GM19035 (cell line): ENCODE data around the gene GTPBP2.
"Not testable (repeated sequence)": the region's sequence is repeated elsewhere in the genome, so short reads cannot be mapped to it uniquely, and the experiment has no call there.

Experiments
- ATAC-seq: cut with Tn5 transposase; IDR thresholded peaks from one replicate; pipeline ENCODE4 v1.9.1; 2021; ENCODE audit not compliant: unreplicated experiment

GTPBP2 gene

GRCh38 chr6:43658161-43658560 is 29.1 kb upstream of the GTPBP2 start:
- ATAC-seq = no peak

GRCh38 chr6:43657221-43657802 is 28.2 kb upstream of the GTPBP2 start:
- ATAC-seq = no peak

GRCh38 chr6:43652822-43653221 is 23.8 kb upstream of the GTPBP2 start:
- not testable (repeated sequence) for ATAC-seq

- ATAC-seq = no peak
Observed at GRCh38 chr6:43648248-43648647, 19.2 kb upstream of the GTPBP2 start.

GRCh38 chr6:43647613-43648012 is 18.5 kb upstream of the GTPBP2 start:
- no peak for ATAC-seq

- no peak for ATAC-seq
Observed at GRCh38 chr6:43645613-43645964, 16.5 kb upstream of the GTPBP2 start.

GRCh38 chr6:43644940-43645612 is 16.0 kb upstream of the GTPBP2 start, which contains the start of gene RSPH9:
TSS of gene RSPH9 (plus strand) at chr6:43645036. CDS start at chr6:43645099, 63 bp downstream.
- ATAC-seq = peak; percentile 44

GRCh38 chr6:43639984-43640800 is 11.1 kb upstream of the GTPBP2 start:
- no peak for ATAC-seq

GRCh38 chr6:43636308-43636659 is 7.2 kb upstream of the GTPBP2 start:
- peak; percentile 12 for ATAC-seq

- peak; percentile 80 for ATAC-seq
Observed at GRCh38 chr6:43635387-43636307, 6.6 kb upstream of the GTPBP2 start, which contains the start of gene MAD2L1BP. TSS of gene MAD2L1BP (plus strand) at chr6:43635840. CDS start at chr6:43635876, 36 bp downstream.

GRCh38 chr6:43634702-43635303 is 5.7 kb upstream of the GTPBP2 start:
- ATAC-seq = no peak

GRCh38 chr6:43633002-43633401 is 3.9 kb upstream of the GTPBP2 start:
- ATAC-seq = not testable (repeated sequence)

- no peak for ATAC-seq
Observed at GRCh38 chr6:43630980-43631619, 2.0 kb upstream of the GTPBP2 start.

GRCh38 chr6:43629505-43630300 is 639 bp upstream of the GTPBP2 start:
- peak; percentile 69 for ATAC-seq

GRCh38 chr6:43628393-43629103 is 516 bp downstream of the GTPBP2 start:
- no peak for ATAC-seq

- no peak for ATAC-seq
Observed at GRCh38 chr6:43627008-43627825, 1.8 kb downstream of the GTPBP2 start.

GRCh38 chr6:43625393-43625992 is 3.6 kb downstream of the GTPBP2 start:
- no peak for ATAC-seq
